Gastrocnemius medialis (tissue), 4 donors: ENCODE data around the gene CDH20. TPM values are rescaled to one million over a fixed set of nuclear protein-coding genes. Genes with fewer than 3 reads are reported as not detected.

ENCODE experiments used
- ATAC-seq, 2 donors: fragments of 150-250 bp; one replicate each; pipeline ENCODE4 v1.9.1; 2016
- DNase-seq, 2 donors: peaks; one replicate each; pipeline ENCODE4 v3.0.0-alpha.2; 2019
- H3K27ac ChIP-seq, 4 donors: fragments of 200-600 bp; sonication (generic); 1 replicate in 1 of 4; 2 replicates in 3 of 4; pipeline ENCODE4 v1.5.1; 2016 to 2018; ENCODE audit warnings: mild to moderate bottlenecking in 2 of 4, moderate library complexity in 1 of 4
- H3K27me3 ChIP-seq, 3 donors: fragments of 200-600 bp; sonication (generic) in 2 of 3; 1 replicate in 1 of 3; 2 replicates in 2 of 3; pipeline versions ENCODE4 v1.5.1 to v1.6.0; 2016 to 2019; ENCODE audit warnings: mild to moderate bottlenecking in 1 of 3, moderate library complexity in 1 of 3
- H3K36me3 ChIP-seq, 2 donors: fragments of 200-600 bp; sonication (generic) in 1 of 2; one replicate each; pipeline ENCODE4 v1.5.1; 2017 to 2018
- H3K4me1 ChIP-seq, 2 donors: fragments of 200-600 bp; sonication (generic) in 1 of 2; one replicate each; pipeline ENCODE4 v1.5.1; 2016 to 2017; ENCODE audit warnings: mild to moderate bottlenecking in 2 of 2
- H3K4me3 ChIP-seq, 4 donors: fragments of 200-600 bp; sonication (generic) in 3 of 4; 1 replicate in 1 of 4; 2 replicates in 3 of 4; pipeline ENCODE4 v1.5.1; 2016 to 2019; ENCODE audit warnings: mild to moderate bottlenecking in 2 of 4
- H3K9me3 ChIP-seq, 3 donors: fragments of 200-600 bp; sonication (generic) in 2 of 3; 1 replicate in 1 of 3; 2 replicates in 2 of 3; pipeline ENCODE4 v1.5.1; 2016 to 2019
- CTCF ChIP-seq, 5 experiments: fragments of 450-650 bp in 3 of 5; fragments of 200-600 bp in 2 of 5; sonication (generic) in 2 of 5; IDR thresholded peaks in 4 of 5; conservative IDR thresholded peaks in 1 of 5; 1 replicate in 4 of 5; 2 replicates in 1 of 5; pipeline ENCODE4 v1.5.1; 2016 to 2019; ENCODE audit warnings: antibody characterized with exemption in 5 of 5, mild to moderate bottlenecking in 3 of 5, moderate library complexity in 3 of 5
- POLR2A ChIP-seq, 2 donors: fragments of 450-650 bp; IDR thresholded peaks; one replicate each; pipeline ENCODE4 v1.6.1; 2017; ENCODE audit warnings: antibody characterized with exemption in 2 of 2, mild to moderate bottlenecking in 2 of 2, moderate library complexity in 2 of 2
- in situ Hi-C, 4 donors: fragments of 200-750 bp; cut with MboI; loops; one replicate each; pipeline versions ENCODE4 v1.15.0 to v1.8.0; 2017; ENCODE audit warnings: low sequenced_read_pairs in 4 of 4
- intact Hi-C: fragments of 100-400 bp; cut with DNase I; formaldehyde crosslinking; loops from one replicate; pipeline ENCODE4 v1.15.1; 2023; ENCODE audit warnings: low total_unique reads
- total RNA-seq, 4 donors: library from RNA; depleted of rRNA; stranded (reverse); fragments of >200 nt; gene quantifications; one replicate each; pipeline versions ENCODE4 v1.1.0 to v1.2.3, GENCODE V29; 2016

CDH20 gene
- total RNA-seq, 4 donors from 2014 or later, result 0.51 to 19.6 (median 3.9) TPM

- no peak overlapping the region for H3K27ac ChIP-seq
- in situ Hi-C loops, result no loop called here
- TF ChIP-seq POLR2A (IDR thresholded peaks at IDR 0.05) (no peak), CTCF (IDR thresholded peaks at IDR 0.05 in 4 of 5, conservative IDR thresholded peaks at IDR 0.05 in 1 of 5) (no peak)
- ATAC-seq (no peak), DNase-seq (no peak)
- H3K36me3 ChIP-seq, result no peaks in the 10 kb centered on the region
- no peak overlapping the region for H3K4me3 ChIP-seq
- intact Hi-C loops, result no loop called here
- no peaks in the 10 kb centered on the region for H3K4me1 ChIP-seq
- H3K27me3 ChIP-seq, result no peaks in the 10 kb centered on the region
- no peaks in the 10 kb centered on the region for H3K9me3 ChIP-seq
These were observed 69.5 kb downstream of the CDH20 start for GRCh38 chr18:61402726-61403125.

- in situ Hi-C loops (no loop called here), intact Hi-C loops (no loop called here)
- Histone ChIP-seq H3K27me3 (no peaks in the 10 kb centered on the region), H3K4me3 (no peak overlapping the region), H3K9me3 (no peaks in the 10 kb centered on the region), H3K27ac (no peak overlapping the region), H3K4me1 (no peaks in the 10 kb centered on the region), H3K36me3 (no peaks in the 10 kb centered on the region)
- TF ChIP-seq POLR2A (IDR thresholded peaks at IDR 0.05), result no peak
- TF ChIP-seq CTCF (IDR thresholded peaks at IDR 0.05 in 4 of 5, conservative IDR thresholded peaks at IDR 0.05 in 1 of 5), result no peak
- ATAC-seq, result no peak
- DNase-seq, result no peak
These were observed 80.2 kb downstream of the CDH20 start for GRCh38 chr18:61413396-61413795.

- H3K36me3 ChIP-seq, result no peaks in the 10 kb centered on the region
- in situ Hi-C loops (no loop called here), intact Hi-C loops (no loop called here)
- H3K9me3 ChIP-seq, result no peaks in the 10 kb centered on the region
- TF ChIP-seq CTCF (IDR thresholded peaks at IDR 0.05 in 4 of 5, conservative IDR thresholded peaks at IDR 0.05 in 1 of 5) (no peak), POLR2A (IDR thresholded peaks at IDR 0.05) (no peak)
- H3K27me3 ChIP-seq, result no peaks in the 10 kb centered on the region
- no peak overlapping the region for H3K27ac ChIP-seq
- ATAC-seq (no peak), DNase-seq (no peak)
- H3K4me1 ChIP-seq, result no peaks in the 10 kb centered on the region
- H3K4me3 ChIP-seq, result no peak overlapping the region
These were observed 80.9 kb downstream of the CDH20 start for GRCh38 chr18:61414086-61414485.

- DNase-seq, result no peak
- TF ChIP-seq POLR2A (IDR thresholded peaks at IDR 0.05) (no peak), CTCF (IDR thresholded peaks at IDR 0.05 in 4 of 5, conservative IDR thresholded peaks at IDR 0.05 in 1 of 5) (no peak)
- in situ Hi-C loops (no loop called here), intact Hi-C loops (no loop called here)
- no peak for ATAC-seq
- Histone ChIP-seq H3K9me3 (no peaks in the 10 kb centered on the region), H3K27ac (no peak overlapping the region), H3K27me3 (no peaks in the 10 kb centered on the region), H3K36me3 (no peaks in the 10 kb centered on the region), H3K4me3 (no peak overlapping the region), H3K4me1 (no peaks in the 10 kb centered on the region)
These were observed 86.5 kb downstream of the CDH20 start for GRCh38 chr18:61419763-61420162.

- ATAC-seq (no peak), DNase-seq (no peak)
- H3K4me1 ChIP-seq, result no peaks in the 10 kb centered on the region
- in situ Hi-C loops (no loop called here), intact Hi-C loops (no loop called here)
- H3K9me3 ChIP-seq, result no peaks in the 10 kb centered on the region
- no peak overlapping the region for H3K4me3 ChIP-seq
- H3K27me3 ChIP-seq, result no peaks in the 10 kb centered on the region
- TF ChIP-seq POLR2A (IDR thresholded peaks at IDR 0.05) (no peak), CTCF (IDR thresholded peaks at IDR 0.05 in 4 of 5, conservative IDR thresholded peaks at IDR 0.05 in 1 of 5) (no peak)
- no peak overlapping the region for H3K27ac ChIP-seq
- H3K36me3 ChIP-seq, result no peaks in the 10 kb centered on the region
These were observed 87.1 kb downstream of the CDH20 start for GRCh38 chr18:61420218-61420885.
